GM19397 (cell line): ENCODE results near the gene SYNCRIP.
"Not testable (repeated sequence)": the region's sequence is repeated elsewhere in the genome, so short reads cannot be mapped to it uniquely, and the experiment has no call there.

Experiments used
- ATAC-seq: cut with Tn5 transposase; IDR thresholded peaks from one replicate; pipeline ENCODE4 v1.9.1; 2021; ENCODE audit warnings: mild to moderate bottlenecking, moderate library complexity; ENCODE audit not compliant: unreplicated experiment

SYNCRIP gene

GRCh38 chr6:85642774-85643536 is at the start of gene SYNCRIP:
TSS of gene SYNCRIP (minus strand) at chr6:85642886. CDS start at chr6:85641439, 1,447 bp downstream.
- peak; percentile 71 for ATAC-seq

DNA sequence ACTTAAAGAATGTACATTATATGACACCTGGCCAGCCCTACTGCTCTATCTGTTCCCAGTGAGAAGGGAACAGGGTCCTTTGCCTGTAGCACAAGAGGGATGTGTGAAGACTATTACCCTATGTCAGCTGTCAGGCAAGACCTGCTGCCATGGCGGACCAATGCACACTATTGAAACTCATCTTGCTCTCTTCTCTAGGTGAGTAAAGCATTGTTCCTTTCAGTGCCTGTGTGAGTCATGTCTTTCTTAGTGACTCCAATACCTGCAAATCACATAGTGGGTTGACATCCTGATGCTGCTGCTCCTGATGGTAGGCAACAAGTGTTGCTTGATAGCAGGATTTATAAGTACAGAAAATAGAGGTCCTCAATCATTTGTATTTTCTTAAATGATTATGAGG is 48.8 kb upstream of the SYNCRIP start:
- ATAC-seq = no peak

DNA sequence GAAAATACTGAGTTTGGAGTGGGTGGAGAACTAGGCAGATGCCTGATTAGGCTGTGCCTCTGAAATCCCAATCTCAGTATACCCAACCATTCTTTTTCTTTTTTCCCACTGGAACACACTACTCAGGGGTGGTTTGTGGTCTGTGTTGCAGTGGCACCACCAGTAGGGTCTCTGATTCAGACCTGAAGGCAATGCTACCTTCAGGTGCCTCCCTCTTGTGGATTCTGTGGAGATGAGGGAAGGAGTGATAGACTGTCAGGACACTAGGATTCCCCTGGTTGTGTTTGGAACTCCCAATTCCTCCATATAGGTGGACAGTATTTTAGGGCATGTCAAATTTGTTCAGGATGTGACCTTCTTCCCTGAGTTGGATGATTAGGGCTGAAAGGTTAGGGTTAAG is 47.4 kb upstream of the SYNCRIP start:
- ATAC-seq = no peak

DNA sequence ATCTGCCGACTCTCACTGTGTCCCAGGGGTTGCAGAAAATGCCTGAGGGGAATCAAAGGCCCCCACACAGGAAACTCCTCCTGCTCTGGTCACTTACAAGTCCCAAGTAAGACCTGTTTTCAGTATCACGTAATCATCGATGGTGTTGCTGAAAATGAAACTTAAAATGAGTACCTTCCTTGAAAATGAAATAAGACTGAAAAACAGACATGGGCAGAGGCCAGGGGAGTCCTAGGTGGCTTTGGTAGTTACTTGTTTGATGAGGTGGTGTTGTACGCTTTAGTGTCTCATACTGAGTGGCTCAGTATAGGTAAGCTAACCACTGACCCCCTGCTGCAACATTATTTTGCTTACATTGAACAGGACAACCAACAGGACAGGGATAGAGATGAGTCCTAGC is 43.0 kb upstream of the SYNCRIP start:
- peak; percentile 85 for ATAC-seq

DNA sequence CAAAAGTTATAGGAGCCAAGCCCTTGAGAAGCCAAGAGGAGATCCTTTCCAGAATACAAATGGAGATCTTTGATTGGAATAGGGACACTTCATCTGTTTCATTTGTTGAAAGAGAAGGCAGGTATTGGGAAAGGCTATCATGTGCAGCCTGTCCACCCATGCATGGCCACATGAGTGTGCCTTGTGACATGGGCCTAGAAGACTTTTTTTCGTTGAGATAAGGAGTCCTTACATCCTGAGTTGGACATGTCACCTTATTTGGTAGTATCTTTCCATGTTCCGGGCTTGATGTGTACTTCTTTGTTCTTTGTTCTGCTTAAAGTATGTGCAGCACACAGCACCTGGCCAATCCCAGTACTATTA is 42.1 kb upstream of the SYNCRIP start:
- ATAC-seq = no peak

DNA sequence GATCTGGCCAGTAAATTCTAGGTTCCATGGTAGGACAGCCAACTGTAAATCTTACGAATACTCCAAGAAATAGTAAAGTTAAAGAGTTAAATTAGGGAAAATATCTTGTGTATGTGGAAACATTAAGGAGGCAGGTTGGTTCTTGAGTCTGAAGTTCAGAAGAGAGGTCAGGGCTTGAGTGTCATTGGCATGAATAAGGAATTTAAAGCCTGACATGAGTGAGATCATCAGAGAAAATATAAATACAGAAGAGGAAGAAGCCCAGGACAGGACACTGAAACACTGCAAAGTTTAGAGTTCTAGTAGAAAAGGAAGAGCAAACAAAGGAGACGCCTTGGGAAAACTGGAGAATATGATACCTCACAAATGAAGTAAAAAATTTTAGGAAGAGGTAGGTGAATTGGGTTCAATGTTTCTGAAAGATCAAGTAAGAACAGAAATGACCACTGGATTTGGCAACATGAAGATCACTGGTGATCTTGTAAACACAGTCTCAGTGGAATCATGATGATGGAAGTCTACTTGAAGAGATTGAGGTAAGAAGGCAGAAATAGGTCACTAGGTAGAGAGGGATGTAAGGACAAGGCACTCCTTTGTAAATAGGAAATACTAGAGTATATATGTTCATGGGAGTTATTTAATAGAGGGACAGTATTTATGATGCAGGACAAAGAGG is 41.6 kb upstream of the SYNCRIP start:
- ATAC-seq = no peak

DNA sequence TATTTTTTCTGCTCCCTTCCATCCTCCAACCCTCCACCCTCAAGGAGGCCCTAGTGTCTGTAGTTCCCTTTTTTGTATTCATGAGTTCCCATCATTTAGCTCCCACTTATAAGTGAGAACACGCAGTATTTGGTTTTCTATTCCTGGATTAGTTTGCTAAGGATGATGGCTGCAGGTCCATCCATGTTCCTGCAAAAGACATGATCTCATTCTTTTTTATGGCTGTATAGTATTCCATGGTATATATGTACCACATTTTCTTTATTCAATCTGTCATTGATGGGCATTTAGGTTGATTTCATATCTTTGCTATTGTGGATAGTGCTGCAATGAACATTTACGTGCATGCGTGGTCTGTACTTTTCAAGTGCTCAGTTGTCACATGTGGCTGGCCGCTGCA is 39.2 kb upstream of the SYNCRIP start:
- not testable (repeated sequence) for ATAC-seq

DNA sequence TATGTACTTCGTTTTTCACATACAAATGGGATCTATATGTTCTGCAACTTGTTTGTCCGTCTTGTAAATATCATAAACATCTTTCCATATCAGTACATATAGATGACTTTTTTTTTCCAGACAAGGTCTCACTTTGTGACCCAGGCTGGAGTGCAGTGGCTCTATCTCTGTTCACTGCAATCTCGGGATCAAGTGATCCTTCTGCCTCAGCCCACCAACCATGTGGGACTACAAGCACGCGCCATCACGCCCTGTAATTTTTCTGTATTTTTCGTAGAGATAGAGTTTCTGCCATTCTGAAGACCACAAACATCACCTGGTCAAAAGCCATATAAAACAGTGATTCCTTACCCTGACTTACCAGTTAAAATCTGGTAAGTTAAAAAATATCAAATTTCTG is 37.7 kb upstream of the SYNCRIP start:
- ATAC-seq = no peak

DNA sequence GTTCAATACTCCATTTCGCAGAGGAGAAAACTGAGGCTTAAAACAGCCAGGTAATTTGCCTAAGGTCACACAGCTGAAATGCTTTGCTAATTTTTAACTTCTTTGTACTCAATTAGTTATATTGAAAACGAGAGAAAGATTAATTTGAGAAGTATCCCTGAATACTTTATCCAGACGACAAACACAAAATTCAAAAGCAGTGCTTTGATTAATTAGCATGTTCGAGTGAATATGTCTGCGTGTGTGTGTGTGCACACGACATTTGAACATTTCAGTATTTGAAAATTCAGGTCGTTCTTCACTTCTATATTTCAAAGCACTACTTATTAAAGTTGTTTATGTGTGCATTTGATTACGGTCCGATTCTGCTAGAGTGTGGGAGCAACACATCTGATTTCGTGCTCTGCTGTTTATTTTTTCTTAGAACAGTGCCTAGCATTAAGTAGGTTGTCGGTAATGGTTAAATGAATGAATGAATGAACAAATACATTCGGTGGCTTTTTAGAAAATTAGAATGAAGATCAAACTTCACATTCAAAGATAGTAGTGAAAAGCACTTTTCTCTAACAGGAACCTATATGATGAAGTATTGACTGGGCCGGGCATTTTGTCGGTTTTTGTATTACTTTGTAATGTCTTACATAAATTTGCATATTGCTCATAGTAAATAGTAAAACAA is 36.9 kb upstream of the SYNCRIP start:
- no peak for ATAC-seq

- ATAC-seq = peak; percentile 82
Measured at GRCh38 chr6:85678602-85679444, 36.1 kb upstream of the SYNCRIP start.

DNA sequence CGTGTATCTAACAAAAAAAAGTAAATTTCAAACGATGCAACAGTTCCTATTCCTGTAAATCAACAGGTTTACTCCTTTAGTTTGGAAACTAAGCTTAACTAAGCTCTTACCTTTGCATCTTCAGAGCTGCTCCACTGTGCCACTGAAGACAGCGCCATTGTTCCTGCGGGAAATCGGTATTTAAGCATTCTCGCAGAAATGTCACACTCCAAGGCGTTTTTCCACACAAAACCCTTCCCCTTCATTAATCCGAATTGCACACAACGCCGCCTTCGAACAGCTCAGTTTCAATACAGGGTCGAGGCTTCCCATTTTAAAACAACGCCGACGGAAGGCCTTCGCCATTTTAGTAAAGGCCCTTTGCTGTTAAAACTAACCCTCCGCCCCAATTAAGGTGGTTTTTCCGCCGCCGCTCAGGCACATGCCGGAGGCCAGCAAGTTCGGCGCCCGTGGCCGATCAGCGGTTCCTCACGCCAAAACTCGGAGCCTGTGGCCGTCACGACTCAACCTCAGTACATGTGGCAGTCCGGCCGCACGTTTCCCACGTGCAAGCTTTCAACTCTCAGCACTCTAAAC is 35.4 kb upstream of the SYNCRIP start:
- no peak for ATAC-seq

- ATAC-seq = no peak
Measured at GRCh38 chr6:85677234-85677956, 34.7 kb upstream of the SYNCRIP start.

DNA sequence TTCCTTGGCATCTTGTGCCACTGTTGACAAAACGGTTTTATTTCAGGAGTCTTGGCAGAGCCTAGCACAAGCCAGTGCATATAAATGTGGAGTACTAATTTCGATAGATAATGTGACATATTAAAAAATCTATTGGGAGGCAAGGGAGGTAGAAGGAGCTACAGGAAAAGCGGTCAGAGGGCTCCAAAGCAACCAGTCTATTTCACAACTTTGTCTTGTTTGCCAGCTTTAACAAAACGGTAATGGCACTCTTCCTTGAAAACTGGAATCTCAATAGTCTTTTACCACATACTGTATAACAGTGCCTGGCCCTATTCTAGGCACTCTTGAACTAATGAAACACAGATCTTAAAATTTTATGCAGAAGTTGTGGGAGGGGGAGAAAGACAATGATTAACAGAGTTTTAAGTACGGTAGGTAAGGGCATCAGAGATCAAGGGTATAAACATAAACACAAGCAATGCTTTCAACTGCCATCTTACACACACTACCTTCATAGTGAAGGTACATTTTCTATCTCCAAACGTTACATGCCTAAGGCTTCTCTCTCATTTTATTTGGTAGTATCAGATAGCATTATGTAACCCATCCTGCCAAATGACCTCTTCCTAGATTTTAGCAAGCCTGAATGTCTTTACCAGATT is 33.5 kb upstream of the SYNCRIP start:
- ATAC-seq = no peak

DNA sequence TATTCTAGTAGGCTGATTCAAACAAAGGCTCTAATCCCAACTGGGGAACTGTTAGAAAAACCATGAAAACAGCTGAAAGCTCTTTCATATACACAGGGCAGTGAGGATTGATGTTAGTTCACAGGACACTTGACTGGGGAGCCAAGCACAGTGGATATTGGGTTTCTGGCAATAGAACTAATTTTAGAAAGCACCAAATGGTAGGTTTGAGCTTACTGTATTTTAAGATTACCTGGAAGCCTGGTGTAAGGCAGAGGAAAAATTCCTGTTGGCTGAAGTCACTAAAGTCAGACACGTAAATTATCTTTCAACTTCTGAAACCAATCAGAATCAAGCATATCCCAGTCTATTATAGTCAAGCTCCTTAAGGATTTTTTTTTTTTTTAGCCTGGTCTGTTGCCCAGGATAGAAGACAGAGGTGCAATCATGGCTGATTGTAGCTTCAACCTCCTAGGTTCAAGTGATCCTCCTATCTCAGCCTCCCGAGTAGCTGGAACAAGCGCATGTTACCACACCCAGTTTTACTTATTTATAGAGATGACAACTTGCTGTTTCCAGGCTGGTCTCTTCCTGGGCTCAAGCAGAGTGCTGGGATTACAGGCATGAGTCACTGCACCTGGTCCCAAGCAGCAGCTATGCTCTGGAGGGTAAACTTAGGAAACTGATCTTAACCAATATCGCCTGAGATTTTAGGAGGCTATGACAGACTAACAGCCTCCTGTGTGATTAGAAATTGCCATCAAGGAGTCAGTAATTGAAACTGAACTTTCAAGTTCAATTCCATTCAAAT is 32.5 kb upstream of the SYNCRIP start:
- no peak for ATAC-seq

DNA sequence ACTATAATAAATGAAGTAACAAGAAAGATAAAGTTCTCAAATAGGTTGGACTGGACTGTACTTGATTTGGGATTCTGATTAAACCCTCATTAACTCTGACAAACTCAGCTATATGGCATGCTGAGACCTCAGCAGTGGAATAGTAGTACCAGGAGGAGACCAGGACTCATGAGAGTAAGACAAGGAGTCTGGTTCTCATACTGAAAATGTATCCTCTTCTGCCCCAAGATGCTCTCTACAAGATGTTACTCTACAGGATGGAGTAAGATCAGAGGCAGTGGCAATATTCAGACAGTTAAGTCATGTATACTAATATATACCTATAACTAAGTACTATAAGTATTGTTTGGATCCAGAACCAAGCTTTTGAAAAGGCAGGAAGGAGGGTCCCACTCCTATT is 31.9 kb upstream of the SYNCRIP start:
- ATAC-seq = no peak

- no peak for ATAC-seq
Measured at GRCh38 chr6:85673198-85674139, 30.8 kb upstream of the SYNCRIP start.

DNA sequence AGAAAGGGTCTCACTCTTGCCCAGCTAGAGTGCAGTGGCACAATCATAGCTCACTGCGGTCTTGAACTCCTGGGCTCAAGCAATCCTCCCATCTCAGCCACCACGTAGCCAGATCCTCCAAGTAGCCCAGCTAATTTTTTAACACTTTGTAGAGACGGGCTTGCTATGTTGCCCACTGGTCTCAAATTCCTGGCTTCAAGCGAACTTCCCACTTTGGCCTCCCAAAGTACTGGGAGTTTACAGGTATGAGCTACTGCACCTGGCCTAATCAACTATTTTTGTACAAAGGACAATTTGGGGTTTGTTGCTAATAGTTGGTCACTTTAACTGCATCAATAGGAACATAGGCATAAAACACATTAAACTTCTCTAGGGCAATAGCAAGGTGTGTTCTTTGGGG is 29.9 kb upstream of the SYNCRIP start:
- no peak for ATAC-seq

DNA sequence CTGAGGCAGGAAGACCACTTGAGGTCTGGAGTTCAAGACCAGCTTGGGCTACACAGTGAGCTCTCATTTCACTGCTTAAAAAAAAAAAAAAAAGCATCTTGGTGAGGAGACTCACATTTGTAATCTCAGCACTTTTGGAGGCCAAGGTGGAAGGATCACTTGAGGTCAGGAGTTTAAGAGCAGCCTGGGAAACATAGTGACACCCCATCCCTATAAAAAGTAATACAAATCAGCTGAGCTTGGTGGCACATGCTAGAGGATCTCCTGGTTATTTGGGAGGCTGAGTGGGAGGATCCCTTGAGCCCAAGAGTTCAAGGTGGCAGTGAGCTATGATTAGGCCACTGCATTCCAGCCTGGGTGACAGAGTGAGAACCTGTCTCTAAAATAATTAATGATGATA is 29.4 kb upstream of the SYNCRIP start:
- no peak for ATAC-seq
